DMS 273 (cell line): ENCODE measurements around the gene SMYD4.
A peak's percentile ranks its signal among the peaks of the same experiment; 100 is the strongest.
"Not testable (repeated sequence)": the region's sequence is repeated elsewhere in the genome, so short reads cannot be mapped to it uniquely, and the experiment has no call there.

ENCODE experiments used
- DNase-seq: peaks from one replicate; lab custom pipeline; 2025; ENCODE audit not compliant: unreplicated experiment; lab: John Stamatoyannopoulos, UW

The SMYD4 gene

GRCh38 chr17:1829216-1829591, 498 bp downstream of the SMYD4 start:
- peak; percentile 53 for DNase-seq

- DNase-seq, result no peak
Observed at GRCh38 chr17:1820528-1821252, 9.0 kb downstream of the SMYD4 start.

GRCh38 chr17:1813088-1813487, 16.6 kb downstream of the SMYD4 start:
- DNase-seq, result no peak

GRCh38 chr17:1810450-1811103, 19.1 kb downstream of the SMYD4 start:
- no peak for DNase-seq

GRCh38 chr17:1809815-1810214, 19.9 kb downstream of the SMYD4 start:
- DNase-seq, result not testable (repeated sequence)

- no peak for DNase-seq
Observed at GRCh38 chr17:1808644-1809043, 21.1 kb downstream of the SMYD4 start.

GRCh38 chr17:1807890-1808289, 21.8 kb downstream of the SMYD4 start:
- DNase-seq, result no peak

GRCh38 chr17:1803280-1803679, 26.4 kb downstream of the SMYD4 start:
- no peak for DNase-seq

- no peak for DNase-seq
Observed at GRCh38 chr17:1802429-1802828, 27.3 kb downstream of the SMYD4 start.

- no peak for DNase-seq
Observed at GRCh38 chr17:1800712-1801111, 29.0 kb downstream of the SMYD4 start.

- no peak for DNase-seq
Observed at GRCh38 chr17:1800240-1800639, 29.5 kb downstream of the SMYD4 start.

GRCh38 chr17:1797846-1798245, 31.9 kb downstream of the SMYD4 start:
- not testable (repeated sequence) for DNase-seq

GRCh38 chr17:1797323-1797722, 32.4 kb downstream of the SMYD4 start:
- no peak for DNase-seq

- DNase-seq, result no peak
Observed at GRCh38 chr17:1796800-1797199, 32.9 kb downstream of the SMYD4 start.

- peak; percentile 46 for DNase-seq
Observed at GRCh38 chr17:1793447-1793806, 36.3 kb downstream of the SMYD4 start.

GRCh38 chr17:1792495-1793446, 36.9 kb downstream of the SMYD4 start:
- DNase-seq, result no peak

GRCh38 chr17:1789936-1790335, 39.8 kb downstream of the SMYD4 start:
- DNase-seq, result peak; percentile 49

GRCh38 chr17:1787301-1787902, 42.3 kb downstream of the SMYD4 start:
- no peak for DNase-seq

- DNase-seq, result no peak
Observed at GRCh38 chr17:1786708-1787107, 43.0 kb downstream of the SMYD4 start.

GRCh38 chr17:1785930-1786329, 43.8 kb downstream of the SMYD4 start:
- no peak for DNase-seq
